CD4-positive, alpha-beta T cell treated with Interleukin-12 subunit alpha and Interleukin-12 subunit beta, for 1 hour (primary cell): ENCODE measurements around the gene SLC22A4.

Experiments
- DNase-seq: peaks from one replicate; pipeline ENCODE4 v3.0.0-alpha.2; 2020

Gene SLC22A4

DNA sequence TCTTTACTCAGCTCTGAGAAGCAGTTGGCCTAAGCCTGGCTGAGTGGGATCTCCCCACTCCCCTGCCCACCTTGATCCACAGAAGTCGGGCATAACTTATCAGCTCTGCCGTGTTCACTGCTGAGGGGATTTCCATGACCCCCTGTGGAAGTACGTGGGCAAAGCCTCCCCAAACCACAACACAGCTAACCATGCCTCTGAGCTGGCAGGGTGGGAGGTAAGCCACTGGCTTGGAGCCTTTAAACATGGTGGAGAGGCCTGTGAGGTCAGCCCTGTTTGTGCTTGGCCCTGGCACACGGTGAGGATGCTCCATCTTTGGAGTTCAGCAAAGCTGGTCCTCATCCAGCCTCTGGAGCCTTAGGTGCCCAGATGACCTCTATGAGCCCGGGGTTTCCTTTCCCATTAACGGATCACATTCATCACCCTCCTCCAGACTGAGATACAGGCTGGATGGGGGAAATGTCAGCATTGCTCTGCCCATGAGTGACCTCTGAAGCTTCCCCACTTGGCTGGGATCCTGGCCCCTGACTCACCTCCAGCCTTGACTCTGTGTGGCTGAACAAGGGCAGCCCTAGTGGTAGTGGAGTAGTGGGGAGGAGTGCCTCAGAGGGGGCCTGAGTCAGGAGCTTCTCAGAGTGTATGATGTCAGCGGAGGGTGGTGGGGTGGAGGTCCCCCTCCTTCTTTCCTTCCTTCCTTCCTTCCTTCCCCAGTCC, 30.5 kb upstream of the SLC22A4 start:
- no peak for DNase-seq

DNA sequence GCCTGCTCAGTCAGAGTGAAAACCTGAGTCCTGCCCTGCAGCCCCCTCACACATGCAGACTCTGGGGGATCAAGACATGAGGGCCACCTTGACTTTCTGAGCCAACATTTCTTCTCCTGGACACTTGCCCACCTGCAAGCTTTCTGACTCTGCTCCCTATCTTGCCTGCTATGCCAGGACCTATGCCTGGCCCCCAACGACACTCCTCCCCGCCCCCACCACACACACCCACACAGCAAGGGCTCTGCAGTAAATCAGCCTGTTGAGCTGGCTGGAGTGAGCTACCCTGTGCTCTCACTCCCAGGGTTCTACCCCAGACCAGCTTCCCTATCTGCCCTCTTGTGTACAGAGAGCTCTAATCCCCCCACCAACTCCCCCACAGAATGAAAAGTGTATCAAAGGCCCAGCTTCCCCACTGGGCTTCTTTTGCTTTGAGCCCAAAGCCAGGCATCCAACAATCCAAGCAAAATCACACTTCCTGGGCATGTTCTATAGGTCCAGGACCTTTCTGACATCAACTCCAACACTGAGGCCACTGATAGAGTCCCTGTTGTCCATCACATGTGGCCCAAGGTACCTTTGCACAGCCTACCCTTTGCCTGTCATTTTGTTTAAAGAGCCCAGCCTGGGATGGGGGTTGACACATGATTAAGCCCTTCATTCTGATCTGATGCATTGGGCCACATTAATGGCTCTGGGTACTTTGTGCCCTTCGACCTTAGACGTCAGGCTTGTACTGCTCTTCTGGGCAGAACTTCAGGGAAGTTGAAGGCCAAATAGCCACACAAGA, 29.5 kb upstream of the SLC22A4 start:
- DNase-seq = no peak

DNA sequence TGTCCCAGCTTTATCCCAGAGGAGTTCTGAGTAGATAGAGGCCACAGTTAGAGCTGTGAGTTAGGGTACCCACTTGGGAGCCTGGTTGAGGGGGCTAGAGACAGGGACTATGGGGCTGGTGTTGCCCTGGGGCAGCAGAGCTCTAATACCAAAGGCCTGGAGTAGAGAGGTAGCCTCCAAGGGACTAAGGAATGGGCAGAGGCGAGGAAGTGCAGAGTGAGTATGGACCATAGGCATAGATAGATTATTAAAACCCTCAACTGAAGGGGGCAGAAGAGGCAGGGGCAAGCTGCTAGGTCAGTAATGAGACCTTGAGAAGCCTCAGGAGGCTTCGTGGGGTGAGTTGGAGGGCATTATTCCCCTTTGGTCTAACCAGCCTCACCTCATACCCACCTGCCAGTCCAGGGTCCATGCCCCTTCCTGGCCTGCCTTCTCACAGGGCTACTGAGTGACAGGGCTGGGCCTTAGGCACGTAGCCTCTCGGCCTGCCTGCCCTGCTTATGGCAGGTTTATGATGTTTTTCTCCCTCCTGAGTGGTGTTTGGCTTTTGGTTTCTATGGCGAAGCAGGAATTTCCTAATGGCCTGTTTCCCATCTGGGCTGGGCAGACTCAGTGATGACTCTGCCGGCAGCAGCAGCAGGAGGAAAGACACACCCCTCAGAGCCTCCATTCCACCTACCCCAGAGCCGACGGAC, 28.7 kb upstream of the SLC22A4 start:
- no peak for DNase-seq

DNA sequence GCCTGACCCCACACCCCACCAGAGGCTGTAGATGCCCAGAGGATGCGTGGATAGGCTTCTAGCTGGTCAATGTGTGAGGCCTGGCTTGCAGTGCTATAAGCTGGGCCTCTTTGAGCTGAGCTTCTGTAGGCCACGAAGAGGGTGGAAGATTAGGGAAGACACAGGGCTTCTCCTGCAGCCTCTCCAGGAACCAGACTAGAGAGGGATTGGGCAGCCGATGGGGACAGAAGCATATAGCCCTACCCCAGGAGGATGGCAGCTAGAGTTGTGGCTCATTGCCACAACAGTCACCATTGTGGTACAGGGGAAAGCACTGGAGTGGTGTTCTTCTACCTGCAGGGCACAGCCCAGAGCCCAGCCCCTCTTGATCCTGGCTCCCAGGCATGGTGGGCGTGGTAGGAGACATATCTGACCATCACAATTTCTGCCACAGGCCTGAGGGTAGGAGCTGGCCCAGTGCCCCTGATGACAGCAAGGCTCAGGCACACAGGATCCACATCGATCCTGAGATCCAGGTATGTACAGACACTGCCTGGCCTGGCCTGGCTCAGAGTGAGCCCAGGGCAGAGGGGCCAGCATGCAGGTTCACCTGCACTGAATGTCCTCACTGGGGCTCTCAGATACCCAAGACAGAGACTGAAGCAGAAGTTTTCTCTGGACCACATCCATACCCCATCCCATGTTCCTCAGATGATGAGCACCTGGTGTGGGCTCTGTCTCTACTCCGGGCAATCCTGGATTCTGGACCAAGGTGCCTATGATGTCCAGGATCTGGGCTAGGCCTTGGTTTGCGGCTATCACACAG, 28.0 kb upstream of the SLC22A4 start:
- DNase-seq = no peak

DNA sequence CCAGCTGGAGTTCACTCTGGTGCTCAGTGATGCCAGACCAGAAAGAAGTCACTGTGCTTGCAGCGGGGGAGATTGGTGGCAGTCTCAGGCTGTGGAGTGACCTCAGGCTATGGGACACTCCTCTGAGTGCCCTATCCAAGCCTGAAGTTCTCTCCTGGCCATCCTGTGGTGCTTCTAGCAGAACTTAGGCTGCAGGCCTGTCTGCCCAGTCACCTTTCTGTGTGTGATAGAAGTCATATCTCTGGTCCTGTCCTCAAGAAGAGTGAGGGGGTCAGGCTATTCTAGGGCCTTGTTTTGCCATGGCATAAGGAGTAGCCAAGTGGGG, 27.4 kb upstream of the SLC22A4 start:
- DNase-seq = no peak

DNA sequence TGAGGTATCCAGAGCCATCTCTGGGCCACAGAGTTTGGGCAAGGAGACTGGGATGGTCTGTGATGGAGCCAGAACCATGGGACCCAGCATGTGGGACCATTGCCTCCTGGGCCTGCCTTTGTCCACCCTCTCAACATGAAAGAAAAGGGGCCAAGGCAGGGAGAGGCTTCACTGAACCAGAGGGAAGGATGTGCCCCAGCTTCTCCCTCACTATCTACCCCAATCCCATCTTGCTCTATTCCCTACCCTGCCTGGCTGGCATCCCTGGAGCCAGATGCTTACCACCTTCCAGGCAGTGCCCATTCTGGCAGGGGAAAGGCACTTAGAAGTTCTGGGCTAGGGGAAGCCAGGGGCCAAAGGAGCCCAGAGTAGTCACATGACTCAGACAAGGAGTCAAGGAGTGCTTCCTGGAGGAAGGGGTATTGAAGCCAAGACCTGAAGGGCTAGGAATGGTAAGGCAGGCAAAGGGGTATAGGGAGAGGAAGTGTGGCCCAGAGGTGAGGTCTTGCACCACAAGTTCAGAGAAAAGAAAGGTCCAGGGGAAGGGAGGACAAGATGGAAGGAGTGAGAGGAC, 26.9 kb upstream of the SLC22A4 start:
- DNase-seq = no peak

DNA sequence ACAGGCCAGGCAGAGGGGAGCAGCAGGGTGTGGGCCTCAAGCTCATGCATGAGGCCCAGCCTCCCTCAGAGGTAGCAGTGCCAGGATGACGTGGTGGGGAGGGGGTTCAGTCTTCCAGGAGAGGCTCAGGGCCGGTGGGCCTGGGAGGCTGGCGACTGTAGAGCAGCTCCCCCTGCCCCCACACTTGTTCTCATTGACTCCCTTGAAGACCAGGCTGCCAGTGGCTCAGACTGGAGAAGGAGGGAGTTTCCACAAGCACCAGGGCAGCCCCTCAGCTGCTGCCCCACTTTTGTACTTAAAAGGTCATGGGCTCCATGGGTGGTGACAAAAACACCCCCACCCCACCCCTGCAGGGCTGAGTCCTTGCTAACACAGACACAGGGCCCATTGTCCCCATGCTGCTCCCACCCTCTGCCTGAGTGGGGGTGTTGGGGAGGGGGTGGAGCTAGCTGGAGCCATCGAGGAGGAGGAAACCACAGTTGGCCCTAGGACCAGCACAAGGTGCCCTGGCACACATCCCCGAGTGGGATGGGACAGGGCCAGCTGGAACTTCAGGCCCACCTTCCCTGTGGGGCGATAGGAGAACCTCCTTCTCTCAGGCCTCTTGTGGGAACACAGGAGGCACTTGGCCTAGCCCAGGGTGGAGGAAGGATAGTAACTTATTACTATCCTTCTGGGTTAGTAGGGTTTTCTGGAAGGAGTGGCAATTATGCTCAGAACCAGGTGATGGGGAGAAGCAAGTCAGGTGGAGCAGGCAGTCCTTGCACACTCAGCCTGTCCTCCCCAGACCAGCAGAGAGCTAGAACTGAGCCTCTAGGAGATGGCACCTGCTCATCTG, 26.0 kb upstream of the SLC22A4 start:
- DNase-seq = no peak

DNA sequence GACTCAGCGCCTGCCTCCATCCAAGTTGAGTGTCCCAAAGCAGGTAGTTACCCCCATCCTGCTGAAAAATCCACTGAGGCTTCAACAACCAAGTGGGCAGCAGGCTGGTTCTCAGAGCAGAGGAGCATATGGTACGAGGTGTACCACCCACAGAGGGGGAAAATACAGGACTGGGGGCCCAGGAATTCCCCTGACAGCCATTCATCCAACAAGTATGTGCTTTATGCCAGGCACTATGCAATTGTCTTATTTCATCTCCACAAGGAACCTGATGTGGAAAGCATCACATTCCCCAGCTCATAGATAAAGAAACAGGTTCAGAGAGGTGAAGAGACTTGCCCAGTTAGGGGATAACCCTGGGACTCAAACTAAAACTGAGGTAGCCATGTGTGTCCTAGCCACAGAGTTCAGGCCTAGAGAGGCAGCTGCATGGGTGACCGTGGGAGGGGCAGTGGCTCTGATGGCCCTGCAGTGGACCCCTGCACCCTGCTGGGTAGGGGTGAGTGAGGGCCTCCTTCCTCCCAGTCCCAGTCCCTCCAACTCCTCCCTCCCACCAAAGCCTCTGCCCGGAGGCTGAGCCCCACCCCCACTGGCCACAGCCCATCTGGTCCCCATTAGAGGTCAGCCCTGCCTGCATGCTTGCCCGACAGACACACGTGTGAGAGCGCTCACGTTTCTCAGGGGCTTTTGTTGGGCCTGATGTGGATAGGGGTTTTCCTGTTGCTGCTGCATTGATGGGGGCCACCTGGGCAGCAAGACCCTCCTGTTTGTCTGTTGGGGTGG, 25.2 kb upstream of the SLC22A4 start:
- no peak for DNase-seq

DNA sequence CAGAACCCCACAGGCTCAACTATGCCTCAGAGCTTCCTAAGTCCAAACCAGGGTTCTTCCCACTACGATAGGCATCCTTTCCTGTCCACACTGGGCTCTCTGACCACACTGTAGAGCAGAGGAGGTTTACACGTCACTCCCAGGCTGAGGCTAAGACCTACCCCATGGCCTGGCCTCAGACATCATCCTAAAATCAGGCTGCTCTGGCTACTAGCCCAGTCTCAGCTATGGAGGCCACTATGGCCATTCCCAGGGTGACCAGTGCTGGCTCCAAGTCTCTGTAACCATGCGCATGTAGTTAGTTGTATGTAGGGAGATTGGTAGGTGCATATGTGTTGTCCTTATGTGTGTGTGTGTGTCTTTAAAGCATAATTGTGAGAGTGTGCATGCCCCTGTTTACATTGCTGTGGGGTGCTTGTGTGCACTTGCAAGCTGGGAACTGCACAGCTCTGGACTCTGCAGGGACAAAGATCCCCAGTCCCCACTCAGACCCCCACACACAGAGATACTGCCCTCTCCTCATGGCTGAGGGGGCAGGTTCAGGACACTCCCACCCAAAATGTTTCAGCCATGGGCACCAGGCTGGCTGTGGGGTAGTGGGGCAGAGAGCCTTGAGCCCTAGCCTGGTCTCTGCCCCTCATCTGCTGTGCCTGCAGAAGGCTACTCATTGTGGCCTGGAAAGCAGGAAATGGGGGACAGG, 24.4 kb upstream of the SLC22A4 start:
- no peak for DNase-seq

DNA sequence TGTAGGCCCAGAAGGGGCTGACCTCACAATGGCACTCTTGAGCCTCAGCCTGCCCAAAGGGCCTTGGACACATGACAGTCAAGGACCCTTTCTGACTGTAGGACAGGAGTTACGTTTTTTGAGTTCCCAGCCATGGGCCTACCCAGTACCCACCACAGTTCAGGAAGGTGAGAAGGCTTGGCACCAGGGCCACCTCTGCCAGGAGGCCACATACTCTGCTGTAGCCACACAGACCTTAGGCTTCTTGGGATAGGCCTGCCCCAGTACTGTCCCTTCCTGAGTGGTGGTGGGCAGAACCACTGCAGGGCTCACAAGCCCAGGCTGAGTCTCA, 23.9 kb upstream of the SLC22A4 start:
- no peak for DNase-seq

DNA sequence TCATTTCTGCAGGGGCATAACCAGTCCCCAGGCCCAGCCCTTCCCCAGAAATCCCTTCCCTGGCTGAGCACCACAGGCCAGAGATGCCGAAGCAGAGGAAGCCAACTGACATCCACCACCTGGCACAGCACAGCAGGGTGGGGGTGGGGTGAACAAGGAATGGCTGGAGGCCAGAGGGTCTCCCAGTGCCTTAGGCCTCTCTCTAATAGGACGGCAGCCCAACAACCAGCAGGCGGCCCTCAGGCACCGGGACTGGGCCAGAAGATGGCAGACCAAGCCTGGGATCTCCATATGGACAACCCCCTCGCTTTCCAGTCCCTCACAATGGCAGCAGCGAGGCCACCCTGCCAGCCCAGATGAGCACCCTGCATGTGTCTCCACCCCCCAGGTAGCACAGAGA, 23.5 kb upstream of the SLC22A4 start:
- DNase-seq = no peak

DNA sequence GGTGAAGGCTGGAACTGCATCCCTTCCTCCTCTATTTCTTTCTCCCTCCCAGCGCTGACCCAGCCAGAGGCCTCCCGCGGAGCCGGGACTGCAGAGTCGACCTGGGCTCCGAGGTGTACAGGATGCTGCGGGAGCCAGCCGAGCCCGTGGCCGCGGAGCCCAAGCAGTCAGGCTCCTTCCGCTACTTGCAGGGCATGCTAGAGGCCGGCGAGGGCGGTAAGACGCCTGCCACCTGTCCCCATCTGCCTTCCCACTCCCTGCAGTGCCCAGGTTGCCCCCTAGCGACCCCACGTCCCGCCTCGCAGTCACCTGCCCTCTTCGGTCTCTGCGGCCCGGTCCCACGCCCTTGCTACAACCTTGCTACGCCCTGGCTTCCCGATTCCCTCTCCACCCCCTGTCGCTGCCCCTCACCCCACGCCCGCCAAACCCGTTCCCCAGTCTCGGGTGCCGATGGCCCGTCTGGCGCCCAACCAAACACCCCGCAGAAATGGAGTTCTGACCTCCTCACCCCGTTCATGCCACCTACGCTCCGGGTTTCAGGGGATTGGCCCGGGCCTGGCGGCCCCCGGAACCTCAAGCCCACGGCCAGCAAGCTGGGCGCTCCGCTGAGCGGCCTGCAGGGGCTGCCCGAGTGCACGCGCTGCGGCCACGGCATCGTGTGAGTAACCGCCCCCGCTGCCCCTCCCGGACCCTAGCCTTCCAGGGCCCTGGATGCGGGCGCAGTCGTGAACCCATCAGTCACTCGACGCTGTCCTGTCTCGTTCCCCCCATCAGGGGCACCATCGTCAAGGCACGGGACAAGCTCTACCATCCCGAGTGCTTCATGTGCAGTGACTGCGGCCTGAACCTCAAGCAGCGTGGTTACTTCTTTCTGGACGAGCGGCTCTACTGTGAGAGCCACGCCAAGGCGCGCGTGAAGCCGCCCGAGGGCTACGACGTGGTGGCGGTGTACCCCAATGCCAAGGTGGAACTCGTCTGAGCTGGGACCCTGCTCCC, 22.6 kb upstream of the SLC22A4 start:
- peak; percentile 6 for DNase-seq

DNA sequence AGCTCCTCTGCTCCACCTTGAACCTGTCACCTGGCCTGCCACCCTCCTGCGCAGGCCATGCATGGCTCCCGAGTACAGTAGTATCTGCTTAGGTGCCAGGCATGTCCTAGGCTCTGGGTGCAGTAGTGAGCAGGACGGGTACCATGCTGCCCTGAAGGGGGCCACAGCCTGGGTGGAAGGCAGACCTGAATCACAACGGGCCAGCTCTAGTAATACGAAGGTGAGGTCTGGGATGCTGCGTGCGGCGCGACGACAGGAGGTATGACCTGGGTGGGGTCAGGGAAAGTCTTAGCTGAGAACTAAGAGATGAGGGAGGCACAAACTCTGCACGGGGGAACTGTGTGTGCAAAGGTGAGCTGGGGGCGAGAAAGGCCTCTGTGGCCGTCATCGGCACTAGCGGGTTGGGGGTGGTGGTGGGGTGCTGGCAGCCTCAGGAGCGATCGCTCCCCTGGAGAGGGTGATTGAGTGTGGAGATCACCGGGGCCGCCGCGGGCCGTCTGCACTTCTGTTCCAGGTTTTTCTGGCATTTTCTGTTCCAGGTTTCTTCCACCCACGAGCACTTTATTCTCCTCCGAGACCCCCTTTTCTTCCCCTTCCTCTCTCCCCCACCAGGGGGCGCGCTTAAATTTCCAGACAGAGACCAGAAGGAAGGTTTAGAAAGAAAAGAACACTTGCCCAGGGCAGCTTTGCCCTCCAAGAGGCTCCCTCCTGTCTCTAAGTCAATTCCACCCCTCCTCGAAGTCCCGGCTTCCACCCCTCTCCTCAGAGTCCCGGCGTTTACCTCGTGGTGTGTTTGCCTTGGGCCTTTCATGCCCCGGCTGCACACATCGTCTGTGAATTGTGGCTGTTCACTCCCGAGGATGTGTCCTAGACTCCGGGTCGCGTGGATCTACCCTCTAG, 21.6 kb upstream of the SLC22A4 start:
- peak; percentile 58 for DNase-seq

DNA sequence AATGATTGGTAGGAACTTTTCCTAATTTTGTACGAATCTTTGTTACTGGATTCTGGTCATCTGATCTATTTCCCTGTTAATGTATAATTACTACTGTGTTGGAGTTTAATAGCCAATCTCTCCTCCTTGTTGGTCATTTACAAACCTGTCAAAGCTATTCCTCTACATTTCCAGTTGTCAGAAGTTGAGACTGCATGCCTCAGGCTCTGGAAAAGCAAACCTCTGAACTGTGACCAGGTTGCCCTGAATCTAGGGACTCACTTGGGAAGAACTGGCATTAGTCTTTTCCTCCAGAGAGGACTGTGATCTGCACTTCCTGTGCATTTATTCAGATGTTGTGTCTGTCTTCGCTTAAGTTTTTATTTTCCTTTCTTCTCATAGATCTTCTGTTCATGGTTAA, 20.6 kb upstream of the SLC22A4 start:
- no peak for DNase-seq

DNA sequence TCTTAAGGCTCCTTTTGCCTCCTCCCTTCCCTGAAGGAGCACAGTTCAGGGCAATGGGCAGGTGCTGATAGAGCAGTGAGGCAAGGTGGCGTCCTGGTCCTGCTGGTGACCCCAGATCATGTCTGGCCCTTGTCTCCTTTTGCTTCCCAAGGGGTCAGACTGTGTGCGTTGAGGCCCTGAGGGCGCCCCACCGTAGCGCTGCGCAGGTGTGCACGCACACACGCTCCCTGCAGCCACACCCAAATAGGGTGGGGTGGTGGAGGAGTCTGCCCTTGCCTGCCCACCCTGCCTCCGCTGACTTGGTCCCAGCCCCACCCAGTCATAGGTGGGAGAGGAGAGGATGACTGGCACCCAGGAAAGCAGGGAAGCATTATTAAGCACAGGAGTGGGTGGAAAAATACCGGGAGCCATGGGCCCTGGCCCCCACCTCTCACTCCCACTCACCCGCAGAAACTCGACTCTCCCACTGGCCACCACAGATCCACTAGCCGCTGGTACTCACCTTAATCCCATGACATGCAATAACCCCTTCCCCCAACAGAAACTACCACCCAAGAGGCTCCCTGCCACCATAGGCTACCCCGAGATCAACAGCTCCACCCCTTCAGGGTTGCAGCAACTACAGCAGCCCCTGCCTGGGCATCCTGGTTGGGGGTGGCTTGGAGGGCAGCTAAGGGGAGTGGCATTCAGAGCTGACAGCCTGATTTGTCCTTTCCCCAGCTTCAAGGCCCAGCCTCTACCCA, 20.0 kb upstream of the SLC22A4 start:
- no peak for DNase-seq

DNA sequence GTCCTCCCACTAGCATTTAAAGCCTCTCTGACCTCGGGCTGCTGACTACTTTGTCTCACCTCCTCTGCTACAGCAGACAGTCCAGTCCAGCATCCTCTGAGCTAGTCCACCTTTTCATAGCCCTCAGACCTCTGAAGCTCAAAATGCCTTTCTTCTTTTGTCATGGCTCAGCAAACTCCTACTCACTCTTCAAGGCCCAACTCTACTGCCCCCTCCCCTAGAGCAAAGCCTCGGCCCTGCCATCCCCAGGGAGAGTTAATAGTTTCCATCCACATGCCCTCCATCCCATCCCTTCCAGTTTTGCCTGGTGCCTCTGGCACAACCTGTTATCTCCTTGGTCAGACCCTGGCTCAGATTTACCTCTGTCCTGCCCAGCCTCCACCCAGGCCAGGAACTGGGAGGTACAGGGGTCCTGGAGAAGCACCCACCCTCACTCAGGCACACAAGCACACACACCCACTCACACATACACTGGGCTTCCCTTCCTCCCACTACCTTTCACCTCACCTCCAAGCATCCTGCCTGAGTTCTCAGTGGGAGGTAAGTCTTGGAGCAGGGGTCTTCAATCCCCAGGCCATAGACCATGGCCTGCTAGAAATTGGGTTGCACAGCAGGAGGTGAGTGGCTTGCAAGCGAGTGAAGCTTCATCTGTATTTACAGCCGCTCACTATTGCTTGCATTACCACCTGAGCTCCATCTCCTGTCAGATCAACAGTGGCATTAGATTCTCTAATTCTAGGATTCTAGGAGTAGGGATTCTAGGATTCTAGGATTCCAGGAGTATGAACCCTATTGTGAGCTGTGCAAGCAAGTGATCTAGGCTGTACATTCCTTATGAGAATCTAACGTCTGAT, 18.6 kb upstream of the SLC22A4 start:
- DNase-seq = no peak
